PC-9 (cell line): ENCODE measurements around the gene ADAMTSL3. TPM values are rescaled to one million over a fixed set of nuclear protein-coding genes. Genes with fewer than 3 reads are reported as not detected.

Experiments used
- BruUV-seq: library from RNA; stranded (reverse); fragments of 400-500 nt; replicated peaks from 2 replicates; lab custom pipeline; 2021; lab: Mats Ljungman, UMichigan
- CTCF ChIA-PET: fragments of 300-600 bp; sonication (Branson Sonifier 250); formaldehyde crosslinking; loops from one replicate; lab custom pipeline; 2022; ENCODE audit warnings: antibody characterized with exemption; lab: Charles Lee
- POLR2A ChIA-PET: fragments of 300-600 bp; sonication (Branson Sonifier 250); formaldehyde crosslinking; loops from one replicate; lab custom pipeline; 2022; ENCODE audit warnings: antibody characterized with exemption; ENCODE audit not compliant: unreplicated experiment; lab: Charles Lee
- DNase-seq, 2 experiments: peaks; one replicate each; pipeline versions ENCODE4 v3.0.0 to v3.0.0-alpha.2; 2015 to 2022; ENCODE audit warnings: mixed read lengths in 1 of 2
- H2AFZ ChIP-seq: fragments of 200-600 bp; sonication (generic); 2 replicates; pipeline ENCODE4 v1.8.1; 2017; ENCODE audit warnings: antibody characterized with exemption
- H3F3A ChIP-seq: fragments of 200-600 bp; sonication (generic); 2 replicates; pipeline ENCODE4 v1.8.1; 2017; ENCODE audit warnings: antibody characterized with exemption, mild to moderate bottlenecking, low read depth; ENCODE audit not compliant: insufficient read depth
- H3K27ac ChIP-seq: fragments of 200-600 bp; sonication (generic); 2 replicates; pipeline ENCODE4 v1.6.1; 2016; ENCODE audit warnings: mixed run types
- H3K27me3 ChIP-seq: fragments of 200-600 bp; sonication (generic); 2 replicates; pipeline ENCODE4 v1.6.1; 2016; ENCODE audit warnings: low read depth, mixed run types; ENCODE audit not compliant: insufficient read depth
- H3K36me3 ChIP-seq: fragments of 200-600 bp; sonication (generic); 2 replicates; pipeline ENCODE4 v1.6.1; 2016; ENCODE audit warnings: low read depth, mixed run types
- H3K4me1 ChIP-seq: fragments of 200-600 bp; sonication (generic); replicated peaks from 2 replicates; pipeline ENCODE4 v1.6.1; 2016; ENCODE audit warnings: mixed run types; ENCODE audit not compliant: insufficient read depth
- H3K4me2 ChIP-seq: fragments of 200-600 bp; sonication (generic); 2 replicates; pipeline ENCODE4 v1.6.1; 2017; ENCODE audit warnings: mixed run types
- H3K4me3 ChIP-seq: fragments of 200-600 bp; sonication (generic); 2 replicates; pipeline ENCODE4 v1.6.1; 2016; ENCODE audit warnings: mixed run types
- H3K79me2 ChIP-seq: fragments of 200-600 bp; sonication (generic); 2 replicates; pipeline ENCODE4 v1.6.1; 2017; ENCODE audit warnings: low read depth, mixed run types
- H3K9me2 ChIP-seq: fragments of 200-600 bp; sonication (generic); 2 replicates; pipeline ENCODE4 v1.8.1; 2017; ENCODE audit warnings: mild to moderate bottlenecking; ENCODE audit not compliant: insufficient read depth
- H3K9me3 ChIP-seq: fragments of 200-600 bp; sonication (generic); 2 replicates; pipeline ENCODE4 v1.8.1; 2016; ENCODE audit warnings: low read depth; ENCODE audit not compliant: insufficient read depth
- H4K20me1 ChIP-seq: fragments of 200-600 bp; sonication (generic); 2 replicates; pipeline ENCODE4 v1.8.1; 2017; ENCODE audit not compliant: insufficient read depth
- EZH2 ChIP-seq: fragments of 200-600 bp; sonication (generic); IDR thresholded peaks from 2 replicates; pipeline ENCODE4 v1.8.0; 2017; ENCODE audit warnings: antibody characterized with exemption, low read depth
- intact Hi-C: fragments of 100-400 bp; cut with micrococcal nuclease; formaldehyde crosslinking; loops from one replicate; pipeline ENCODE4 v1.10.0; 2022; ENCODE audit not compliant: unreplicated experiment
- total RNA-seq: library from RNA; stranded (reverse); gene quantifications from 2 replicates; pipeline ENCODE4 v1.2.3, GENCODE V29; 2021
- TF ChIP-seq, protein P1 (sequence below): fragments of 200-600 bp; sonication (generic); conservative IDR thresholded peaks from 2 replicates; pipeline ENCODE4 v1.6.1; 2017; ENCODE audit warnings: mixed run types, antibody characterized with exemption, mild to moderate bottlenecking, moderate library complexity

ADAMTSL3 gene
- total RNA-seq, 1 experiment from 2014 or later, result 5.0 TPM

GRCh38 chr15:83651541-83651940, 2.4 kb upstream of the ADAMTSL3 start:
- Histone ChIP-seq H3K36me3 (no peaks in the 10 kb centered on the region), H3K4me2 (no peak overlapping the region), H4K20me1 (no peaks in the 10 kb centered on the region), H3K27me3 (peaks cover 9% of the 10 kb centered on the region; the same call in 1 of the 2 replicates), H3K4me3 (no peak overlapping the region), H3K27ac (no peak overlapping the region), H2AFZ (no peak overlapping the region), H3K9me3 (no peaks in the 10 kb centered on the region), H3K9me2 (no peaks in the 10 kb centered on the region), H3K79me2 (no peaks in the 10 kb centered on the region), H3F3A (no peaks in the 10 kb centered on the region), H3K4me1 (no peaks in the 10 kb centered on the region)
- intact Hi-C loops, result loop anchor here (10.0 kb wide), 1 partner anchor 93 kb away; no protein-coding TSS in a partner anchor
- CTCF ChIA-PET, result no interaction called here
- no peak for DNase-seq
- POLR2A ChIA-PET, result no interaction called here
- TF ChIP-seq EZH2, result no peak
- TF ChIP-seq, protein P1, sequence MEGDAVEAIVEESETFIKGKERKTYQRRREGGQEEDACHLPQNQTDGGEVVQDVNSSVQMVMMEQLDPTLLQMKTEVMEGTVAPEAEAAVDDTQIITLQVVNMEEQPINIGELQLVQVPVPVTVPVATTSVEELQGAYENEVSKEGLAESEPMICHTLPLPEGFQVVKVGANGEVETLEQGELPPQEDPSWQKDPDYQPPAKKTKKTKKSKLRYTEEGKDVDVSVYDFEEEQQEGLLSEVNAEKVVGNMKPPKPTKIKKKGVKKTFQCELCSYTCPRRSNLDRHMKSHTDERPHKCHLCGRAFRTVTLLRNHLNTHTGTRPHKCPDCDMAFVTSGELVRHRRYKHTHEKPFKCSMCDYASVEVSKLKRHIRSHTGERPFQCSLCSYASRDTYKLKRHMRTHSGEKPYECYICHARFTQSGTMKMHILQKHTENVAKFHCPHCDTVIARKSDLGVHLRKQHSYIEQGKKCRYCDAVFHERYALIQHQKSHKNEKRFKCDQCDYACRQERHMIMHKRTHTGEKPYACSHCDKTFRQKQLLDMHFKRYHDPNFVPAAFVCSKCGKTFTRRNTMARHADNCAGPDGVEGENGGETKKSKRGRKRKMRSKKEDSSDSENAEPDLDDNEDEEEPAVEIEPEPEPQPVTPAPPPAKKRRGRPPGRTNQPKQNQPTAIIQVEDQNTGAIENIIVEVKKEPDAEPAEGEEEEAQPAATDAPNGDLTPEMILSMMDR, result no peak
- no TSS peak for BruUV-seq

DNA sequence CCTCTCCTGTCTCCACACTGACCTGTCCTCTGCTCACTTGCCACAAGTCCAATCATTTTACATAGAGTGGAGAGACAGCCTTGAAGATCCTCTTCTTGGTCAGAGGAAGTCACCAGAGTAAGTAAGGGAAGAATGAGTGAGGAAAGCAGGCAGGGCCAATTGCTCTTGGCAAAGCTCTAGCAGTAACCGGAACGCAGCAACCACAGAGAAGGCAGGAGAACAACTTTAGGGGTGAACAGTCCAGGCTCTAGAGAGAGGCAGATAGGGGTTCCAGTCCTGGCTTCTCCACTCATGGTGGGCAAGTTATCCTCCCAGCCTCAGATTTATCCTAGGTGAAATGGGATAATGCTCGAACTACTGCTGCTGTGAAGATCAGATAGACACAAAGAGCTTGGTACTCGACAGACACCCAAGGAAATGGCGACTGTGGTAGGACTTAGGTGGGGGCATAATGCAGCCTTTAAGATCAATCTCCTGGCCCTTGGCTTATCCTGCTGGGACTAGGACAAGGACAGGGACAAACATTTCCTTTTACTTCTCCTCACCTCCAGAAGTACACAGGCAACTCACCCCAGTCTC, 1.2 kb upstream of the ADAMTSL3 start:
- CTCF ChIA-PET, result no interaction called here
- H4K20me1 ChIP-seq, result no peaks in the 10 kb centered on the region
- 0 out of 2 replicates have a peak, but pooled peaks cover 3% of the 10 kb centered on the region for H3K27me3 ChIP-seq
- H2AFZ ChIP-seq, result no peak overlapping the region
- no peak for TF ChIP-seq EZH2
- TF ChIP-seq, protein P1, result no peak
- H3K79me2 ChIP-seq, result no peaks in the 10 kb centered on the region
- no TSS peak for BruUV-seq
- no peaks in the 10 kb centered on the region for H3F3A ChIP-seq
- no peaks in the 10 kb centered on the region for H3K4me1 ChIP-seq
- H3K9me2 ChIP-seq, result no peaks in the 10 kb centered on the region
- no peak for DNase-seq
- H3K27ac ChIP-seq, result no peak overlapping the region
- H3K9me3 ChIP-seq, result no peaks in the 10 kb centered on the region
- intact Hi-C loops, result loop anchor here (10.0 kb wide), 1 partner anchor 92 kb away; no protein-coding TSS in a partner anchor
- POLR2A ChIA-PET, result no interaction called here
- no peak overlapping the region for H3K4me3 ChIP-seq
- H3K4me2 ChIP-seq, result no peak overlapping the region
- no peaks in the 10 kb centered on the region for H3K36me3 ChIP-seq

DNA sequence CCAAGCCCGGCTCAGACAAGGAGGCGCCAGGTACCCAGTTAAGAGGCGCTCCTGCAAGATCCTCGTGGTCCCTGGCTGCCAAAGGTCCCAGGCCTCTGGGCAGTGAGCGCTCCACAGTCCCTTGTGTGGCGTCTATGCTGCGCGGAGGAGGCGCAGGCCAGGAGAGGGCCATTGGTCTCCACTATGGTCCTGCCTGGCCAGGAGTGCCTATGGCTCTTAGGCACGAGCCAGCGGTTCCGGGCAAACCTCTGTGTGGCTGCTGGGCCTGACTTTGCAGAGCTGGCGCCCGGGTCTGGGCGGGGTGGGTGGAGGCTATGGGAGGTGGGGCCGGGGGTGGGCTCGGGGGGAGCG, 660 bp upstream of the ADAMTSL3 start:
- Histone ChIP-seq H4K20me1 (no peaks in the 10 kb centered on the region), H3K4me2 (no peak overlapping the region), H3K9me2 (no peaks in the 10 kb centered on the region), H3K4me1 (no peaks in the 10 kb centered on the region), H3K27me3 (0 out of 2 replicates have a peak, but pooled peaks cover 2% of the 10 kb centered on the region), H3K36me3 (no peaks in the 10 kb centered on the region), H3K4me3 (no peak overlapping the region), H3K27ac (no peak overlapping the region), H3K9me3 (no peaks in the 10 kb centered on the region), H3F3A (no peaks in the 10 kb centered on the region), H3K79me2 (no peaks in the 10 kb centered on the region), H2AFZ (no peak overlapping the region)
- intact Hi-C loops, result loop anchor here (10.0 kb wide), 1 partner anchor 92 kb away; no protein-coding TSS in a partner anchor
- TF ChIP-seq EZH2, result no peak
- TF ChIP-seq, protein P1, result no peak
- POLR2A ChIA-PET, result no interaction called here
- CTCF ChIA-PET, result no interaction called here
- BruUV-seq, result no TSS peak
- no peak for DNase-seq
